HEK293T (cell line): ENCODE data around the gene MYL6B.
"Not testable (repeated sequence)": the region's sequence is repeated elsewhere in the genome, so short reads cannot be mapped to it uniquely, and the experiment has no call there.

Experiments
- ARNT ChIP-seq: fragments of 450-650 bp; IDR thresholded peaks from 2 replicates; pipeline ENCODE4 v1.6.1; 2017; ENCODE audit warnings: mild to moderate bottlenecking
- BHLHE40 ChIP-seq: fragments of 450-650 bp; IDR thresholded peaks from 2 replicates; pipeline ENCODE4 v1.6.1; 2016; ENCODE audit warnings: mild to moderate bottlenecking, moderate library complexity, borderline replicate concordance
- ELF4 ChIP-seq: fragments of 450-650 bp; IDR thresholded peaks from 2 replicates; pipeline ENCODE4 v1.6.1; 2017; ENCODE audit warnings: antibody characterized with exemption
- FOXA1 ChIP-seq: fragments of 450-650 bp; IDR thresholded peaks from 2 replicates; pipeline ENCODE4 v1.6.1; 2016; ENCODE audit warnings: mild to moderate bottlenecking
- FOXK2 ChIP-seq: fragments of 450-650 bp; IDR thresholded peaks from 2 replicates; pipeline ENCODE4 v1.6.1; 2016; ENCODE audit warnings: mild to moderate bottlenecking
- FOXM1 ChIP-seq: fragments of 450-650 bp; IDR thresholded peaks from 2 replicates; pipeline ENCODE4 v1.6.1; 2017; ENCODE audit warnings: mild to moderate bottlenecking, borderline replicate concordance
- HDGF ChIP-seq: fragments of 450-650 bp; IDR thresholded peaks from 2 replicates; pipeline ENCODE4 v1.6.1; 2017; ENCODE audit warnings: antibody characterized with exemption, borderline replicate concordance
- L3MBTL2 ChIP-seq: fragments of 450-650 bp; conservative IDR thresholded peaks from 2 replicates; pipeline ENCODE4 v1.6.1; 2016; ENCODE audit warnings: mild to moderate bottlenecking
- LEF1 ChIP-seq: fragments of 450-650 bp; IDR thresholded peaks from 2 replicates; pipeline ENCODE4 v1.6.1; 2017; ENCODE audit warnings: mild to moderate bottlenecking, borderline replicate concordance
- PKNOX1 ChIP-seq: fragments of 450-650 bp; IDR thresholded peaks from 2 replicates; pipeline ENCODE4 v1.6.1; 2016
- SP1 ChIP-seq: fragments of 450-650 bp; IDR thresholded peaks from 2 replicates; pipeline ENCODE4 v1.6.1; 2017
- SUZ12 ChIP-seq: fragments of 450-650 bp; IDR thresholded peaks from 2 replicates; pipeline ENCODE4 v1.6.1; 2016; ENCODE audit warnings: mild to moderate bottlenecking
- TARDBP ChIP-seq: fragments of 450-650 bp; IDR thresholded peaks from 2 replicates; pipeline ENCODE4 v1.6.1; 2016
- ZNF384 ChIP-seq: fragments of 450-650 bp; IDR thresholded peaks from 2 replicates; pipeline ENCODE4 v1.6.1; 2016

- TF ChIP-seq SP1, HDGF, ELF4, FOXA1, BHLHE40, FOXM1, ARNT, LEF1, L3MBTL2, FOXK2, ZNF384, SUZ12, PKNOX1, TARDBP: not testable (repeated sequence)
Measured at GRCh38 chr12:56117082-56117706, 35.2 kb upstream of the MYL6B start.
